GM15510 (cell line): ENCODE measurements around the gene RYR3.

ENCODE experiments used
- POLR2A ChIP-seq: IDR thresholded peaks from 3 replicates; pipeline ENCODE4 v1.6.1; 2011; ENCODE audit warnings: borderline replicate concordance; ENCODE audit not compliant: insufficient read length; ENCODE audit errors: extremely low read depth

The RYR3 gene

DNA sequence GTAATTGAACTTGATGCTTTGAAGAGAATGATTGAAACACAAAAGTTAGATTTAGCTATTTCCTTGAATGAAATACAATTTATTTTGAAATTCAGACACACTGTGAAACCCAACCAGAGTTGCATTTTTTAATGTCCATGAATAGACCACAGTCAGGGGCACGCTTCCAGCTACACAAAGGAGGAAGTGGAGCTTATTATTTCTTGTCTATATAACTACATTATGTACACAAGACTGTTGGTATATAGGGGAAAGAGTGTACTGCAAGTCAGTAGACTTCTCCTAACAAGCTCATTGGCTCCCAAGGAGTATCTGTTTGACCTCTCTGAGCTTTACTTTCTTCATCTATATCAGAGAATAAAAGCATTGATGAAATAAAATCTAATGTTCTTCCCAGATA lies 326.2 kb downstream of the RYR3 start:
- no peak for TF ChIP-seq POLR2A

DNA sequence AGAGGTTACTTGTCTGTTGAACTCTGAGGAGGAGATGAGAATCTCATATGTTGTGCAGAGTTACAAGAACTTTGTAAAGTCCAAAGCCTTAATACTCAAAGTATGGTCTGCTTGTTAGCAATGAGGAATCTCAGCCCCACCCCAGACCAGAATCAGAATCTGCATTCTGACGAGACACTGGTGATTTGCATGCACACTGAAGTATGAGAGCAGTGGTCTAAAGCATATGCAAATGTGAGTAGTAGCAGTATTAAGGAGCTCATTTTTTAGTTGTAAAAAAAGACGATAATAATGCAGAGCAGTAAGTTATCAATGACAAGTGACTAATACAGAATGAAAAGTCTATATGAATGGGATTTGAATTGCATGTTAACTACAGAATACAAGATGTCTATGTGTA lies 327.7 kb downstream of the RYR3 start:
- no peak for TF ChIP-seq POLR2A

GRCh38 chr15:33639051-33639450 lies 328.3 kb downstream of the RYR3 start:
- no peak for TF ChIP-seq POLR2A

- TF ChIP-seq POLR2A = no peak
Observed at GRCh38 chr15:33639456-33639855, 328.7 kb downstream of the RYR3 start.

- no peak for TF ChIP-seq POLR2A
Observed at GRCh38 chr15:33639978-33640377, 329.2 kb downstream of the RYR3 start.

- no peak for TF ChIP-seq POLR2A
Observed at GRCh38 chr15:33641069-33641468, 330.3 kb downstream of the RYR3 start.

DNA sequence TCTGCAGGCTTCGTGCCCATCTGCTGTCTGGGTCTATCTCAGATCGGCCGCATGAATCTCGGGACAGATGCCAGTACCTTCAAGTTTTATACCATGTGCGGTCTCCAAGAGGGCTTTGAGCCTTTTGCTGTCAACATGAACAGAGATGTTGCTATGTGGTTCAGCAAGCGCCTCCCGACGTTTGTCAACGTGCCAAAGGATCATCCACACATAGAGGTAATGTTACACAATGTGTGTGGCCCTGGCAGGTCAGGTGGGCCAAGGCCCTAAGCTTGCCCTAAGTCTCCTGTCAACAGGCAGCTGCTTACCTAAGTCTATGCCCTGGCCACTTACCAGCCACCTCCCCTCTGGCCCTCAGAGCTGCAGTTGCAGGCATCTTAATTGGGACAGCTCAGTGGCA lies 333.5 kb downstream of the RYR3 start:
- TF ChIP-seq POLR2A = no peak

GRCh38 chr15:33646744-33647143 lies 336.0 kb downstream of the RYR3 start:
- no peak for TF ChIP-seq POLR2A

DNA sequence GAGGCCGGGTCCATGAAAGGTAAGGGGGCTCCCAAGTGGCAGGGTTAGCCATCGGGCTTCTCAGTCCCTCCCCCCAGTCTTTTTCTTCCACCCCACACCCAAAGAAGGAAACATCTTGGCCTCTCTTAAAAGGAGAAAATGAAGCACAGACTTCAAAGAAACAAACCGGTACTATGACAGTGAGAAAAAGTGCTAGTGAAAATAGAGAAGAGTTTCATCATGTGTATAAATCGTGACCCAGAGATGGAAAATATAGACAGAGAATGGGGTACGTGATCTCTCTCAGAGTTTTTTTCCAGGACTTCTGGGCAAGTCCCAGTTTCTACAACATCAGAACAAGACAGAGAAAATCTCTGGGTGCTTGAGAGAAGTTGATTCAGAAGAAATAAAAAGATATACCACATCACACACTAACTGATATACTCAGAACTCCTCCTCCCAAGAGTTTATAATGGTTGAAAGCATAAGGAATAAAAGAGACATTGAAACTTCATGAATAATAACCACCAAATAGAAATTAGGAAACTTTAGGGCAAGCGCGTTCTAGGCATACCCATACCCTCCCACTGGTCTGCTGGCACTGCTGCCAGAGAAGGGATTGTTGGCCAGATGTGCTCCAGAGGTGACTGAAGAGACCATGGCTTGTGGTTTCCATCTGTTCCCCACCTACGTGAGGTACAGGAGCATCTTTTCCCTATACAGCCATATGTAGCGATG lies 338.6 kb downstream of the RYR3 start:
- TF ChIP-seq POLR2A = no peak

DNA sequence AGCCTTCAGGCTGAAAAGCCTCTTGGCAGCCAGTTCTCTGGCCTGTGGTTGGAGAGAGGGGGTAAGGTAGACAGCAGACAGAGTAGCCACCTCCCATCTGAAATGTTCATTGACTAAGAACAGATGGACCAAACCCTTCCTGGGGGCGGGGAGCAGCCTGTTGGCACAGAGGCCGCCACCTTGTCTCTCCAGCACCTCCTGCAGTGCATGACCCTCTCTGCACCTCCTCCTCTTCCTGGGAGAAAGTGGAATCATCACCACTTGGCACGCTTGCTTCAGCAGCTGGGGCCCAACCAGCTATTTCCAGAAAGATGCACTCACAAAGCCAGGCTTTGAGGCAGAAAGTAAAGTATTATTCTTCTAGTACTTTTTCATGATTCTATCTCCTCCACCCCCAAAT lies 344.1 kb downstream of the RYR3 start:
- no peak for TF ChIP-seq POLR2A

GRCh38 chr15:33655488-33655887 lies 344.7 kb downstream of the RYR3 start:
- TF ChIP-seq POLR2A = no peak

DNA sequence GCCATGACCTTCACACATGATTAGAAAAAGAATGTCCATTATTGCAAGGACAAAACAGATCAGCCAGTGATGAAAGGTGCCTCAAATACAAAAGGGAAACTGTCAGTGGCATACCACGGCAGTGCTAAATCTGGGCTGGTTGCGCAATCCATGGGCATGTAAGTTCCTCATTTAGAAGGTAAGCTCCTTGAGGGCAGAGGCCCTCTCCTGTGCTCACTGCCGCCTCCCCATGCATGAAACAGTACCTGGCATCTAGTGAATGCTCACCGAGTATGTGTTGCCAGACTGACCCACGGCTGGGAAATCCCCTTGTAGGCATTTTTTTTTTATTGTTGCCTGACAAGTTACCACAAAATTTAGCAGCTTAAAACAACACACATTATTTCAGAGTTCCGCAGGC lies 345.4 kb downstream of the RYR3 start:
- no peak for TF ChIP-seq POLR2A

GRCh38 chr15:33660151-33660550 lies 349.4 kb downstream of the RYR3 start:
- TF ChIP-seq POLR2A = no peak

GRCh38 chr15:33662014-33662413 lies 351.2 kb downstream of the RYR3 start:
- no peak for TF ChIP-seq POLR2A

- TF ChIP-seq POLR2A = no peak
Observed at GRCh38 chr15:33664947-33665346, 354.2 kb downstream of the RYR3 start.

GRCh38 chr15:33670567-33670966 lies 359.8 kb downstream of the RYR3 start:
- no peak for TF ChIP-seq POLR2A

DNA sequence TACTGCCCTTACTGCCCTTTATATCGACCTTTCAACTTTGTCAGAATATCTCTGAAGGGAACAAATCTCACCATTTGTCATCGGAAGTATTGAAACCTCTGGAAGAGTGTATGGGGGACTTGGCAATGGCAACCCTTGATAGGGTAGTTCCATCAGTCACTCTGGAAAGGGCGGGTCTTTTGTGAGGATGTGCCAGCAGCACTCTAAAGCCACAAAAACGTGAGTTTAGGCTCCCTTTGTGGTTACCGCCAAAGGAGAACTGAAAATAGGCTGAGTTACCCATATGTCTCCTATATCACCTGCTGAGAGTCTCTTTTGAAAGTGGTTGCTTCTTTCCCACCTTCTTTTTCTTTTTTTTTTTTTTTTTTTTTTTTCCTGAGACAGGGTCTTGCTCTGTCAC lies 360.7 kb downstream of the RYR3 start:
- TF ChIP-seq POLR2A = no peak
